Retinal pigment epithelial cell (primary cell): Measurements from ENCODE around the gene GPR137.
"Not testable (repeated sequence)": the region's sequence is repeated elsewhere in the genome, so short reads cannot be mapped to it uniquely, and the experiment has no call there.

ENCODE experiments used
- DNase-seq: peaks from one replicate; pipeline ENCODE4 v3.0.0-alpha.2; 2010; ENCODE audit warnings: low read depth
- H3K4me3 ChIP-seq: 2 replicates; pipeline ENCODE4 v1.5.1; 2011; ENCODE audit warnings: mild to moderate bottlenecking, low read length, control low read depth, moderate library complexity
- TF ChIP-seq, protein P1 (sequence below): conservative IDR thresholded peaks from 2 replicates; pipeline ENCODE4 v1.5.1; 2011; ENCODE audit warnings: low read depth, low read length, control low read depth, inconsistent platforms

GPR137 gene

DNA sequence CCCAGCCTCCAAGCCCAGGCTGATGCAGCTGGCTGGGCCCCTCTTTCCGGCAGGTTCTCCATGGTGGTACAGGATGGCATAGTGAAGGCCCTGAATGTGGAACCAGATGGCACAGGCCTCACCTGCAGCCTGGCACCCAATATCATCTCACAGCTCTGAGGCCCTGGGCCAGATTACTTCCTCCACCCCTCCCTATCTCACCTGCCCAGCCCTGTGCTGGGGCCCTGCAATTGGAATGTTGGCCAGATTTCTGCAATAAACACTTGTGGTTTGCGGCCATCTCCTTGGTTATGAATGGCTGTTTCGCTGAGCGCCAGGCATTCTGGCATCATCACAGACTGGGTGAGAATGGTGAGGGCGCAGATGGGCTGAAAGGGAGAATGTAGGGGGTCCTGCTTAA lies 35.9 kb downstream of the GPR137 start:
- TF ChIP-seq, protein P1, sequence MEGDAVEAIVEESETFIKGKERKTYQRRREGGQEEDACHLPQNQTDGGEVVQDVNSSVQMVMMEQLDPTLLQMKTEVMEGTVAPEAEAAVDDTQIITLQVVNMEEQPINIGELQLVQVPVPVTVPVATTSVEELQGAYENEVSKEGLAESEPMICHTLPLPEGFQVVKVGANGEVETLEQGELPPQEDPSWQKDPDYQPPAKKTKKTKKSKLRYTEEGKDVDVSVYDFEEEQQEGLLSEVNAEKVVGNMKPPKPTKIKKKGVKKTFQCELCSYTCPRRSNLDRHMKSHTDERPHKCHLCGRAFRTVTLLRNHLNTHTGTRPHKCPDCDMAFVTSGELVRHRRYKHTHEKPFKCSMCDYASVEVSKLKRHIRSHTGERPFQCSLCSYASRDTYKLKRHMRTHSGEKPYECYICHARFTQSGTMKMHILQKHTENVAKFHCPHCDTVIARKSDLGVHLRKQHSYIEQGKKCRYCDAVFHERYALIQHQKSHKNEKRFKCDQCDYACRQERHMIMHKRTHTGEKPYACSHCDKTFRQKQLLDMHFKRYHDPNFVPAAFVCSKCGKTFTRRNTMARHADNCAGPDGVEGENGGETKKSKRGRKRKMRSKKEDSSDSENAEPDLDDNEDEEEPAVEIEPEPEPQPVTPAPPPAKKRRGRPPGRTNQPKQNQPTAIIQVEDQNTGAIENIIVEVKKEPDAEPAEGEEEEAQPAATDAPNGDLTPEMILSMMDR: no peak
- no peak overlapping the region for H3K4me3 ChIP-seq
- DNase-seq: no peak

DNA sequence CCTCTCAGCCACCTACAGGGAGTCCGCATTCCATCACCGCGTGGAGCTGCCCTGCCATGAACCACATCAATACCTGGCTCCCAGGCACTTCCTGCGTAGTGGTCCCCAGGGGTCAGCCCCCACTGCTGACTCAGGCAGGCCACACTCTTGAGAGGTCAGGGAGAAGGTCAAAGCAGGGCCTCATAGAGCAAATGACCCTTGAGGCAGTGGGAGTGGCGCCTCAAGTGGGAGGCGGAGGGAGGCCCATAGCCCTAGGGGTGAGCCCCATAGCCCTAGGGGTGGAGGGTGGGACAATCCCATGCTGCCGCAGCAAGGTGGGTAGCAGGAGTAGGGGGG lies 37.2 kb downstream of the GPR137 start:
- H3K4me3 ChIP-seq: no peak overlapping the region
- DNase-seq: no peak
- TF ChIP-seq, protein P1: no peak

DNA sequence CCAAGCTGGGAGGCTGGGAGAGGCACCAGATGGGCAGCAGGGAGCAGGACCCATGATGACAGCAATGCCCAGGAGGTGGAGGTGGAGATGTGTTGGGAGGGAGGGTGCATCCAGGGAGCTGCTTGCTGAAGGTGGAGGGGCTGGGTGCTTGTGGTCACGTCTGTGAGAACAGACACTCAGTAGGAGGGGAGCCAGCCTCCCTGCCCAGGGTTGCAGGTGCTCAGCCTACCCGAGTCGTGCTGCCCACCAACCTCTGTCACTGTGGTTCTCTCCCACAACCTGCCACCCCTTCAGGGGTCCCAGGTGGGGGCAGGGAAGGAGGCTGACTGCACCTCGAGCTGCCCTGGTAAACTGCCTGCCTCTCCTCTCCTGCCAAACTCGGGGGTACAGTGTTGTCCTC lies 37.7 kb downstream of the GPR137 start:
- no peak for DNase-seq
- TF ChIP-seq, protein P1: no peak
- no peak overlapping the region for H3K4me3 ChIP-seq

DNA sequence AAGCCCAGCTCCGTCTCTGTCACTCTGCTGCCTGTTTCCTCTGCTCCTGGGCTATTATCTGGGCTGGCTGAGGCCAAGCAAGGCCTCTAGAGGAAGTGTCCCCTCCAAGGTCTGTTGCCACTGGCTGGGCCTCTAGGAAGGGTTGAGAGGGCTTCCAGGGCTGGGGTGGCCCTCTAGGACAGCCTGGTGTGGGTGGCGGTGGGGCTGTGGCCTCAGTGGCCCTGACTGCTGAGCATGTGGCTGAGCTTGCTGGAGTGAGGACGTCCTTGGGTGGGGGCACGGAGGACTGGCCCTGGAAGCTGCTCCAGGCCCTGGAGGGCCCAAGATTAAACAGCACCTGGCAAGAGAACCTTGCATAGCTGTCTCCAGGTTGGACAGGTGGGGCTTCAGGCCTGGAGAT lies 38.3 kb downstream of the GPR137 start:
- H3K4me3 ChIP-seq, DNase-seq: not testable (repeated sequence)

DNA sequence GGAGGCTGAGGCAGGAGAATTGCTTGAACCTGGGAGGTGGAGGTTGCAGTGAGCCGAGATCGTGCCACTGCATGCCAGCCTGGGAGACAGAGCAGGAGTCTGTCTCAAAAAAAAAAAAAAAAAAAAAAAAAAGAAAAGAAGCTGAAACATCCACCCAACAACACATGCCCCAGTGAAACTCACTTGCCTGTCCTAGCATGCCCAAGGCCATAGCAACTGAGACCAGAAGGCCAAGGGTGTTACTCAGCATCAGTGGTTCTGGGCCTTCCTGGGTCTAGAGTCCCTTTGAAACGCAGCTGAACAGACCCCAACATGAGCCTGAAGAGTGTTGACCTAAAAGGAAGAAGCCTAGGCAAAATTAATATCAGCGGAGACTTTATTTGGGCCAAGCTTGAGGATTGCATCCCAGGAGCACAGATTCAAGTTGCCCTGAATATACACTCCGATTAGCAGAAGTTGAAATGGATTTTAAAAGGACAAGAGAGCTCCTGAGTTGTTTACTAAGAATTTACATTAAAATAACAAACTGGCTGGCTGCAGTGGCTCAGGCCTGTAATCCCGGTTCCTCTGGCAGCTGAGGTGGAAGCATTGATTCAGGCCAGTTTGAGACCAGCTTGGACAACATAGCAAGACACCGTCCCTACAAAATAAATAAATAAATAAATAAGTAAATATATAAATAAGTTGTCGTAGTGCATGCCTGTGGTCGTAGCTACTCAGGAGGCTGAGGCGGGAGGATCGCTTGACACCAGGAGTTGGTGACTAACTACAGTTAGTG lies 39.2 kb downstream of the GPR137 start:
- H3K4me3 ChIP-seq: no peak overlapping the region
- TF ChIP-seq, protein P1: no peak
- no peak for DNase-seq

DNA sequence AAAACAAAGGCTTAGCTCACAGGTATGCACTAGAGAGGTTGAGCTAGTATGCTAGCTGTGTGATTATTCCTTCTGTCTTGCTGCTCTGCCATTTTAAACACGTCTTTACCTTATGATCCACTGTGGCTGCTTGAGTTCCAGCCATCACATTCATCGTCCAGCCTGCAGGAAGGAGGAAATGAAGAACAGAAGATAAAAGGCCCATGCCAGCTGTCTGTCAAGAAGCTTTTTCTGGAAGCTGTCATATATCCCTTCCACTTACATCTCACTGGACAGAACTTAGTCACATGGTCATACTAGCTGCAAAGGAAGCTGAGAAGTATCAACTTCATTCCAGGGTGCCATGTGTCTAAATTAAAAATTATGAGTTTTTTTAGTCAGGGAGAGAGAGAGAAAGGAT lies 41.7 kb downstream of the GPR137 start:
- no peak for DNase-seq
- TF ChIP-seq, protein P1: no peak
- no peak overlapping the region for H3K4me3 ChIP-seq

DNA sequence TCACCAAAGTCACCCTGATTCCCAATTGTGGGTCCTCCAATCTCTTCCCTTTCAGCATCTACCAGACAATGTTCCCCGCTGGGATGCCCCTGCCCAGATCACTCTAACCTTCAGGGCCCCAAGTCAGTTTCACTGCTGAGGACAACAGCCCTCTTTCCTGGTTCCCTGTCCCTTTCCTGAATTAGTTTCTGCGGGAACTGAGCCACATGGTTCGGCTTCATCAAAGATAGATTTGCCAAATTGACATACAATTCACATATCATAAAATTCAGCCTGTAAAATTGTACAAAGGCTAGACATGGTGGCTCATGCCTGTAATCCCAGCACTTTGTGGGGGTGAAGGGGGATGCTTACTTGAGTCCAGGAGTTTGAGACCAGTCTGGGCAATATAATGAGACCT lies 42.3 kb downstream of the GPR137 start:
- TF ChIP-seq, protein P1: no peak
- no peak overlapping the region for H3K4me3 ChIP-seq
- DNase-seq: no peak
